HG02759 (cell line): ENCODE results near the gene UHRF1.
"Not testable (repeated sequence)": the region's sequence is repeated elsewhere in the genome, so short reads cannot be mapped to it uniquely, and the experiment has no call there.

Source experiments
- ATAC-seq: cut with Tn5 transposase; IDR thresholded peaks from one replicate; pipeline ENCODE4 v1.9.1; 2021; ENCODE audit warnings: mild to moderate bottlenecking, moderate library complexity; ENCODE audit not compliant: unreplicated experiment

Gene UHRF1

GRCh38 chr19:4897146-4897545 is 12.2 kb upstream of the UHRF1 start:
- ATAC-seq = no peak

DNA sequence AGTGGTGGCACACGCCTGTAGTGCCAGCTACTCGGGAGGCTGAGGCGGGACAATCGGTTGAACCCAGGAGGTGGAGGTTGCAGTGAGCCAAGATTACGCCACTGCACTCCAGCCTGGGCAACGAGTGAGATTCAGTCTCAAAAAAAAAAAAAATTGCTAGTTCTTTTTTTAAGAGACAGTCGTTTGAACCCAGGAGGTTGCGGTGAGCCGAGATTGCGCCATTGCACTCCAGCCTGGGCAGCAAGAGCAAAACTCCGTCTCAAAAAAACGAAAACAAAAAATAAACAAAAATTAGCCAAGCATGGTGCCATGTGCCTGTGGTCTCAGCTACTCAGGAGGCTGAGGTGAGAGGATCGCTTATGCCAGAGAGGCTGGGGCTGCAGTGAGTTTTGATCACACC is 8.4 kb upstream of the UHRF1 start:
- not testable (repeated sequence) for ATAC-seq

- no peak for ATAC-seq
Measured at GRCh38 chr19:4902796-4903195, 6.5 kb upstream of the UHRF1 start, which contains the start of gene ARRDC5. Gene ARRDC5 (minus strand): TSS chr19:4902896. CDS start chr19:4902825, 71 bp downstream.

- no peak for ATAC-seq
Measured at GRCh38 chr19:4904481-4904880, 4.8 kb upstream of the UHRF1 start.

- no peak for ATAC-seq
Measured at GRCh38 chr19:4906963-4907362, 2.3 kb upstream of the UHRF1 start.

- ATAC-seq = no peak
Measured at GRCh38 chr19:4908360-4908759, 941 bp upstream of the UHRF1 start.

GRCh38 chr19:4908781-4909155 is 533 bp upstream of the UHRF1 start:
- no peak for ATAC-seq

DNA sequence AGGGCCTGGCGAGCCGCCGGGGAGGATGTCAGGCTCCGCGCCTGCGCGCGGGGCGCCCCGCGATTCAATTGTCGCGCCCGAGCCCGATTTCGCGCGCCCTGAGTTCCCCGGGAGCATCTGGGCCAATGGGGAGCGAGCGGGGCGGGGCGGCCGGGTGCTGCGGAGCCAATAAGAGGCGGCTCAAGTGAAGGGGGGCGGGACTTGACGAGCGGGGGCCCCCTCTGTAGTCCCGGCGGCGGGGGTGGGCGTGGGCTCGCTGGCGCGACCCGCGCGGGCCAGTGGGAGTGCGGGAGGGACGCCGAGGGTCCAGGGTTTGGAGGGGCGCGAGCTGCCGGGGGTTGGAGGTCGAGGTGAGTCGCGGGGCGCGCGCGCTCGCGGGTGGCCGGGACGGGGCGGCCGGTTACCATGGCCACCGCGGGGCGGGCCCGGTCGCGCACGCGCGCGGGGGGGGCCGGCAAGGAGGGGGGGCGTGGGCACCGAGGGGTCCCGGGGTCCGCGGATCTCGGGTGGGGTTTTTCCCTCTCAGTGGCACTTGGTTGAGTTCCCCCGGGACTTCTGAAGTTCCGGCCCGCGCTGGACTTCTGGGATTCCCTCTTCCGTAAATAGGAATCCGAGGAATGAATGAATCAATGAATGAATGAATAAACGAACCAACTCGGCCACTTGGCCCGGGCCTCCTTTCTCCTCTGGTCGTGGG is 744 bp downstream of the UHRF1 start:
- ATAC-seq = peak; percentile 78

DNA sequence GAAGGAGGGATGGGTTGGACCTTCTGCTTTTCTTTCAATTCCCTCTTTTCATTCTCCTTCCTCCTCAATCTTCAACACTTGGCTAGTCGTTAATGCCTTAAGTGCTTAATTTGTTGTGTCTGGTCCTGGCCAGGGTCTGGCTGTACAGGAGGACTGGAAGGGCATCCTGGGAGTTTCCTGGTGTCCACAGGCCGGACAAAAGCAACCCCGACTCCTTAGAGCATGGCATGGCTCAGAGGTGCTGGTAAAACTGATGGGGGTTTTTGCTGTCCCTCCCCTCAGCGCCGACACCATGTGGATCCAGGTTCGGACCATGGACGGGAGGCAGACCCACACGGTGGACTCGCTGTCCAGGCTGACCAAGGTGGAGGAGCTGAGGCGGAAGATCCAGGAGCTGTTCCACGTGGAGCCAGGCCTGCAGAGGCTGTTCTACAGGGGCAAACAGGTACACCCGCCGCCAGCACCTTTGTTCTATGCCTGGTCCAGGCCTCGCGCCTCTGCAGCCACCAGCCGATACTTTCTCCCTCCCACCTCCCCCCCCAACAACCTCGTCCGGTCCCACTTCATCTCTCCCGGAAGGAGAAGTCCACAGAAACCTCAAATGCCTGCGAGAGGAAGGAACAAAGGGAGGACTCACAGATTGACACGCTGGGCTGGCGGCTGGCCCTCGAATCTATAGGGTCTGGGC is 1.4 kb downstream of the UHRF1 start:
- no peak for ATAC-seq

- no peak for ATAC-seq
Measured at GRCh38 chr19:4911314-4911713, 2.0 kb downstream of the UHRF1 start.

GRCh38 chr19:4911786-4912672 is 2.7 kb downstream of the UHRF1 start:
- no peak for ATAC-seq

DNA sequence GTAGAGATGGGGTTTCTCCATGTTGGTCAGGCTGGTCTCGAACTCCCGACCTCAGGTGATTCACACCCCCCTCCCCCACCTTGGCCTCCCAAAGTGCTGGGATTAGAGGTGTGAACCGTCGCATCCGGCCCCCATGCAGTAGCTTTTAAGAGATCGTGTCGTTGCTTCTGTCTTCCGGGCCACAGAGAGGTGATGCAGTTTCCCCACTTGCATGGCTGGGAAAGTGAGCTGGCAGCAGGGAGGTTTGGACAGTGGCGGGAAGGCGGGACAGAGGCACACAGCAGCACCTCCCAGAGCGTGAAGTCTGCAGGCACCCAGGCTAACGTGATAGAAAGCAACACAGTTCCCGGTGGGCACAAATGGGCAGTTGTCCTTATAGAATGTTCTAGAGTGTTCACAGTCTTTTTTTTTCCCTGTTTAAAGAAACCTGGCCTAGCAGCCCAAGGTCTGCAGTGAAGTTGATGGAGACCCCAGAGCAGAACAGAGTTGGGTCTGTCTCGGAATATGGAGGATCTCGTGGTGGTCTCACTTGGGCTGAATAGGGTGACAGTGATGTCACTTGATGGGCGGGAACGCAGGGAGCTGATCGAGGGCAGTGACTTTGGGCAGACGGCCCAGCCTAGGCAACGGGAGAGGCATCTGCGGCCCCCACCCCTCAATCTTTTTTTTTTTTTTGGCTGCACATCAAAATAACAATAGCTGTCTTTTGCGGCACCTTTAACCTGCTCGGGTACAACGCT is 4.9 kb downstream of the UHRF1 start:
- no peak for ATAC-seq

- ATAC-seq = no peak
Measured at GRCh38 chr19:4914736-4915501, 5.6 kb downstream of the UHRF1 start.

DNA sequence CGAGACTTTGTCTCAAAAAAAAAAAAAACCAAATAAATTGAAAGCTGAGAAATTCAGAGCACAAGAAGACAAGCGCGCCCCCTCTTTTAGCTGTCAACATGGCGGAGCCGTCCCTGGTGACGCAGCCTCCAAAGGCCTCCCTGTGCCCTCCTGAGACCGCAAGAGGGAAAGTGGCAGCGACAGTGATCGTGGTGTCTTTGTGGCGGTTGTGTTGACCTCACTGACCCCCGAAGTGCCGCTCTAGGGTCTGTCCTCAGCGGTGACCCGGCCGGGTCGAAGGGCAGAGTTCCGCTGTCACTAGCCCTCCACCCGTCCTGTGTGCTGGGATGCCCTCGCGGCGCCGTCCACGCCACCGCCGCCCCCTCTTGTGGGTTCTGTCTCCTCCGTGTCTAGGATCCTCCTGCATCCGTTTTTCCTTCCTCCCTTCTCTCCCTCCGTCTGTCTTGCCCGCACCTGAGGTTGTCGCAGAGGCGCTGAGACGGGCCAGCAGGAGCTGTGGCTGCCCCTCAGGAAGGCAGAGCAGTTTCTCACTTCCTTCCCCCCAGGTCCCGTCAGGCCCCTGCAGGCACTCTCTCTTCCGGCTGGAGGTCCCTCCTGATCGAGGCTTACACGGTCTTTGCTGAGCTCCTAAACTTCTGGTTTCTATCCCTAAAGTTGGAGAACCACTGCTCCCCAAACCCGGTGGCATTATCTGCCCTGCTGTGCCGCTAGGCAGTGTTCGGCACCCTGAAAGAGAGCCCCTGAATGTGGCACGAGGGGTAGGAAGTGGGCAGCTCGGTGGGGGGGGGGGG is 7.2 kb downstream of the UHRF1 start:
- no peak for ATAC-seq

DNA sequence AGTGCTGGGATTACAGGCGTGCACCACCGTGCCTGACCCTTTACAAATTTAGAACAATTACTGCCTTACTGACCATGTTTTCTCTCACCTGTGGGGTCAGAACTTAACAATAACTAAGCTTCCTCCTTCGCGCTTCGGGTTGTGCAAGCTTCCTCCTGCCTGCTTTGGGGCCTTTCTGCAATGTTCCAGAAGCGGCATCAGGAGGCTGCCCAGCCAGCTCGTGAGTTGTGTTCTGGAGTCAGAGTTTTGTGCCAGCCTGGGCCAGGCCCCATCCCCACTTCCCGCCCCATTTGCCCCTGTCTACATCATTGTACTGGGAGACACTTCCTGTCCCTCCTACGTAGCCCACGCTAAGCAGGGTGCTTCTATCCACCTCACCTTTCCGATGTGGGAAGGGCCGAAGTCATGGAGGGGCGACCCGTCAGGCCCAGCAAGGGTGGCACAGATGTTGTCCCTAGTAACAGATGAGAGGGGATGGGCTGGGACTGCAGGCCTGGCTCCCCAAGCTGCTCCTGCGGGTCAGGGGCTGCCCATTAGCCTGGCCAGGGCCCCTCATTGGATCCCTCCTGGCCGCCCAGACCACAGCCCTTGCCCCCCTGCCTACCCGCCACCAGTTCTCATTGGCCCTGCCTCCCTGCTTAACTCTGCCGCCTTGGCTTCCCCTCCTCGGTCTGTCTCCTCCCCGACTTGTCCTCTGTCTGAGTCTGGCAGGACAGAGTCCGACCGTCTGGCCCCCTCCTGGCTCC is 13.4 kb downstream of the UHRF1 start:
- no peak for ATAC-seq

- no peak for ATAC-seq
Measured at GRCh38 chr19:4923276-4923747, 14.0 kb downstream of the UHRF1 start.

- ATAC-seq = no peak
Measured at GRCh38 chr19:4929186-4929585, 19.9 kb downstream of the UHRF1 start.

- ATAC-seq = no peak
Measured at GRCh38 chr19:4930664-4931063, 21.4 kb downstream of the UHRF1 start.

- no peak for ATAC-seq
Measured at GRCh38 chr19:4932711-4933110, 23.4 kb downstream of the UHRF1 start.
